GM18951 (cell line): ENCODE results near the gene CATSPERD.
"Not testable (repeated sequence)": the region's sequence is repeated elsewhere in the genome, so short reads cannot be mapped to it uniquely, and the experiment has no call there.

ENCODE experiments used
- POLR2A ChIP-seq: IDR thresholded peaks from 4 replicates; pipeline ENCODE4 v1.6.1; 2011; ENCODE audit warnings: mild to moderate bottlenecking; ENCODE audit not compliant: insufficient read length, insufficient read depth; ENCODE audit errors: extremely low read depth
- in situ Hi-C: fragments of 300-500 bp; cut with MboI; formaldehyde crosslinking; loops from one replicate; pipeline ENCODE4 v1.12.0; 2022; ENCODE audit warnings: low sequenced_read_pairs, mixed read lengths, inconsistent platforms; ENCODE audit not compliant: unreplicated experiment

Gene CATSPERD

GRCh38 chr19:5718037-5718578 is 2.3 kb upstream of the CATSPERD start:
- TF ChIP-seq POLR2A = no peak
- in situ Hi-C loops = no loop called here

GRCh38 chr19:5718579-5719273 is 1.7 kb upstream of the CATSPERD start:
- in situ Hi-C loops = no loop called here

GRCh38 chr19:5719274-5719960 is 1.0 kb upstream of the CATSPERD start:
- TF ChIP-seq POLR2A = no peak
- in situ Hi-C loops = no loop called here

More at GRCh38 chr19:5718579-5719273, 1.7 kb upstream of the CATSPERD start:
- no peak for TF ChIP-seq POLR2A

GRCh38 chr19:5727453-5728050 is 7.1 kb downstream of the CATSPERD start:
- in situ Hi-C loops = no loop called here
- no peak for TF ChIP-seq POLR2A

GRCh38 chr19:5733172-5733571 is 12.7 kb downstream of the CATSPERD start:
- in situ Hi-C loops = not testable (repeated sequence)

- in situ Hi-C loops = no loop called here
- no peak for TF ChIP-seq POLR2A
Measured at GRCh38 chr19:5738423-5738822, 18.0 kb downstream of the CATSPERD start.

GRCh38 chr19:5742051-5742450 is 21.6 kb downstream of the CATSPERD start:
- TF ChIP-seq POLR2A = no peak
- in situ Hi-C loops = no loop called here

- no peak for TF ChIP-seq POLR2A
Measured at GRCh38 chr19:5743630-5744029, 23.2 kb downstream of the CATSPERD start.

GRCh38 chr19:5744999-5745398 is 24.6 kb downstream of the CATSPERD start:
- in situ Hi-C loops = not testable (repeated sequence)

More at GRCh38 chr19:5743630-5744029, 23.2 kb downstream of the CATSPERD start:
- in situ Hi-C loops = no loop called here

GRCh38 chr19:5748920-5749319 is 28.5 kb downstream of the CATSPERD start:
- in situ Hi-C loops = not testable (repeated sequence)

- TF ChIP-seq POLR2A = no peak
- in situ Hi-C loops = no loop called here
Measured at GRCh38 chr19:5749505-5749904, 29.1 kb downstream of the CATSPERD start.

- in situ Hi-C loops = no loop called here
- no peak for TF ChIP-seq POLR2A
Measured at GRCh38 chr19:5751709-5752108, 31.3 kb downstream of the CATSPERD start.

- TF ChIP-seq POLR2A = no peak
- in situ Hi-C loops = no loop called here
Measured at GRCh38 chr19:5753743-5754142, 33.3 kb downstream of the CATSPERD start.
